CD4-positive, alpha-beta T cell treated with Interleukin-1 beta for 1 hour (primary cell): ENCODE results near the gene TMIGD3.

ENCODE experiments used
- DNase-seq, 2 donors: peaks; one replicate each; pipeline ENCODE4 v3.0.0-alpha.2; 2020 to 2022

Gene TMIGD3

GRCh38 chr1:111474106-111474505 is 29.3 kb downstream of the TMIGD3 start:
- no peak for DNase-seq

GRCh38 chr1:111471538-111471937 is 31.9 kb downstream of the TMIGD3 start:
- DNase-seq: no peak

GRCh38 chr1:111471012-111471411 is 32.4 kb downstream of the TMIGD3 start:
- DNase-seq: peak; percentile 83 to 87

- DNase-seq: peak in 1 of 2 donors; percentile 19
Measured at GRCh38 chr1:111470596-111470995, 32.8 kb downstream of the TMIGD3 start.

- DNase-seq: no peak
Measured at GRCh38 chr1:111469539-111469938, 33.9 kb downstream of the TMIGD3 start.

- no peak for DNase-seq
Measured at GRCh38 chr1:111468717-111469100, 34.7 kb downstream of the TMIGD3 start.

- DNase-seq: no peak
Measured at GRCh38 chr1:111467865-111468716, 35.3 kb downstream of the TMIGD3 start.

- no peak for DNase-seq
Measured at GRCh38 chr1:111466480-111466879, 37.0 kb downstream of the TMIGD3 start.

GRCh38 chr1:111465754-111466153 is 37.7 kb downstream of the TMIGD3 start:
- no peak for DNase-seq

- no peak for DNase-seq
Measured at GRCh38 chr1:111463029-111463683, 40.3 kb downstream of the TMIGD3 start.

GRCh38 chr1:111462370-111463028 is 40.9 kb downstream of the TMIGD3 start:
- no peak for DNase-seq

GRCh38 chr1:111461765-111462164 is 41.7 kb downstream of the TMIGD3 start:
- DNase-seq: no peak

- DNase-seq: no peak
Measured at GRCh38 chr1:111455642-111456031, 47.8 kb downstream of the TMIGD3 start.

GRCh38 chr1:111454859-111455641 is 48.4 kb downstream of the TMIGD3 start:
- DNase-seq: no peak

- no peak for DNase-seq
Measured at GRCh38 chr1:111453706-111454105, 49.7 kb downstream of the TMIGD3 start.

- no peak for DNase-seq
Measured at GRCh38 chr1:111452581-111452980, 50.9 kb downstream of the TMIGD3 start.

- DNase-seq: no peak
Measured at GRCh38 chr1:111450185-111450584, 53.2 kb downstream of the TMIGD3 start.

- DNase-seq: no peak
Measured at GRCh38 chr1:111449703-111450017, 53.8 kb downstream of the TMIGD3 start.

GRCh38 chr1:111448918-111449702 is 54.3 kb downstream of the TMIGD3 start, which contains the start of the genes ATP5PB and WDR77:
TSS of gene ATP5PB (plus strand) at chr1:111449464. CDS start at chr1:111449542, 78 bp downstream.
TSS of gene WDR77 (minus strand) at chr1:111449256. CDS start at chr1:111449169, 87 bp downstream.
- DNase-seq: peak; percentile 96 to 97

- no peak for DNase-seq
Measured at GRCh38 chr1:111448482-111448917, 54.9 kb downstream of the TMIGD3 start.

- no peak for DNase-seq
Measured at GRCh38 chr1:111446967-111447892, 56.2 kb downstream of the TMIGD3 start.
